ENCODE data around the gene AGBL3. TPM values are rescaled to one million over a fixed set of nuclear protein-coding genes. Genes with fewer than 3 reads are reported as not detected.
"Not testable (repeated sequence)": the region's sequence is repeated elsewhere in the genome, so short reads cannot be mapped to it uniquely, and the experiment has no call there.

The AGBL3 gene
- total and polyA plus RNA-seq, 9 donors: 2.0 to 8.1 (median 4.2) TPM

DNA sequence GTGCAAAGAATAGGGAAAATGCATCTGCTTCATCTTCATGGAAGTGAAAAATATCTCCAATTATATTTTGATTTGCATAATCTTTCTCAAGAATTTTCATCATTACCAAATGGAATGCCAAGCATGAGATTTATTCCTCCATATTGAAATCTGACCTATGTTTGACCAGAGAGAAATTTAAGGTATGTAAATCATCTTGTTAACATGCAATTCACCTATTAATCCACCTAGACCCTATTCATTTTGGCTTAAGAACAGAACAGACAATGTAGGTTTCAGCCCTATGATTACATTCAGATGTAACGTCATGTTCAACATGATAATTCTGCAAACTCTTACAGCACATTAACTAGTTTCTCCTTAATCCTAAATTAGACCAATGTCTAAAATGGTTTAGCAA lies 130.8 kb downstream of the AGBL3 start:
- Histone ChIP-seq H3K4me1 (ENCODE audit: insufficient read depth) (no peaks in the 10 kb centered on the region), H3K4me3 (no peak overlapping the region), H3K27ac (no peak overlapping the region), H3K36me3 (no peaks in the 10 kb centered on the region), H3K9me3 (no peaks in the 10 kb centered on the region), H3K27me3 (no peaks in the 10 kb centered on the region)
- no peak for DNase-seq
- intact Hi-C loops (cut with DNase I): no loop called here
- WGBS, 3 donors: 76 to 79% (median 79%) methylated on average over 1 of the region's 1 CpG
- no peak for TF ChIP-seq POLR2A (IDR thresholded peaks at IDR 0.05)
- no peak for TF ChIP-seq CTCF (IDR thresholded peaks at IDR 0.05)
- TF ChIP-seq EP300 (IDR thresholded peaks at IDR 0.05): no peak

DNA sequence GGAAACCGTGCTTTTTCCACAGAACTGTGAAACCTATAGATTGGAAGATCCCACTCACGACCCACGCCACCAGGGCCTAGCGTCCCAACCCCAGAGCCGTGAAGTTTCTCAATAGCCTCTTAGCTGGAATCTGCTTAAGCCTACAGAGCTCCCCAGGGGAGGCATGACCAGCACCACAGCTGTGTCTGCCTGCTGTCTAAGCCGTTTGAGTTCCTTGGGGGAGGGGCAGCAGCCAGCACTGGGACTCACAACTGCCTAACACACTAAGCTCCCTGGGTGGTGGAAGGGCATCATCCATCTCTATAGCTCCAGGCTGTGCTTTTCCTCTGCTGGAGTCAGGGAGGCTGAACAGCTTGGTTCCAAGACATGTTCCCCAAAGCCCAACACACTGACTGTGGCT lies 135.6 kb downstream of the AGBL3 start:
- Histone ChIP-seq H3K36me3 (no peaks in the 10 kb centered on the region), H3K4me3 (no peak overlapping the region), H3K4me1 (ENCODE audit: insufficient read depth) (no peaks in the 10 kb centered on the region), H3K9me3 (no peaks in the 10 kb centered on the region), H3K27me3 (no peaks in the 10 kb centered on the region), H3K27ac (no peak overlapping the region)
- no peak for DNase-seq
- 81 to 82% (median 81%) methylated on average over 6 of the region's 6 CpGs for WGBS, 3 donors
- intact Hi-C loops (cut with DNase I): no loop called here
- TF ChIP-seq POLR2A (IDR thresholded peaks at IDR 0.05): no peak

DNA sequence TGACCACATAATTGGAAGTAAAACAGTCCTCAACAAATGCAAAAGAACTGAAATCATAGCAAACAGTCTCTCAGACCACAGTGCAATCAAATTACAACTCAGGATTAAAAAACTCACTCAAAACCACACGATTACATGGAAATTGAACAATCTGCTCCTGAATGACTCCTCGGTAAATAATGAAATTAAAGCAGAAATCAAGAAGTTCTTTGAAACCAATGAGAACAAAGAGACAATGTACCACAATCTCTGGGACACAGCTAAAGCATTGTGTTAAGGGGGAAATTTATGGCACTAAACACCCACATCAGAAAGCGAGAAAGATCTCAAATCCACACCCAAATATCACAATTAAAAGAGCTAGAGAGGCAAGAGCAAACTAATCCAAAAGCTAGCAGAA lies 138.3 kb downstream of the AGBL3 start:
- H3K27ac ChIP-seq; H3K9me3 ChIP-seq; H3K27me3 ChIP-seq; H3K4me3 ChIP-seq; H3K4me1 ChIP-seq (ENCODE audit: insufficient read depth); H3K36me3 ChIP-seq; intact Hi-C loops (cut with DNase I); DNase-seq: not testable (repeated sequence)
- WGBS, 3 donors: 83 to 87% (median 84%) methylated on average over 3 of the region's 3 CpGs

GRCh38 chr7:135128931-135129330 lies 142.6 kb downstream of the AGBL3 start:
- intact Hi-C loops (cut with DNase I): no loop called here
- WGBS, 3 donors: 83 to 100% (median 94%) methylated on average over 1 of the region's 1 CpG
- TF ChIP-seq EP300 (IDR thresholded peaks at IDR 0.05) (no peak), CTCF (IDR thresholded peaks at IDR 0.05) (no peak), POLR2A (IDR thresholded peaks at IDR 0.05) (no peak)

GRCh38 chr7:135129579-135129978 lies 143.3 kb downstream of the AGBL3 start:
- no peak for TF ChIP-seq CTCF (IDR thresholded peaks at IDR 0.05)
- Histone ChIP-seq H3K4me1 (ENCODE audit: insufficient read depth) (no peaks in the 10 kb centered on the region), H3K9me3 (no peaks in the 10 kb centered on the region), H3K27ac (no peak overlapping the region), H3K27me3 (no peaks in the 10 kb centered on the region), H3K36me3 (no peaks in the 10 kb centered on the region), H3K4me3 (no peak overlapping the region)
- DNase-seq: no peak
- intact Hi-C loops (cut with DNase I): no loop called here

More at GRCh38 chr7:135128931-135129330, 142.6 kb downstream of the AGBL3 start:
- Histone ChIP-seq H3K4me1 (ENCODE audit: insufficient read depth) (no peaks in the 10 kb centered on the region), H3K27ac (no peak overlapping the region), H3K9me3 (no peaks in the 10 kb centered on the region), H3K4me3 (no peak overlapping the region), H3K27me3 (no peaks in the 10 kb centered on the region), H3K36me3 (no peaks in the 10 kb centered on the region)
- DNase-seq: no peak

Data from ovary (tissue), 9 donors.